Measurements from ENCODE around the gene LPAR2.

LPAR2 gene

GRCh38 chr19:19661141-19661674, 33.2 kb upstream of the LPAR2 start:
- Histone ChIP-seq H2BK12ac (ENCODE audit: low read length) (no peak overlapping the region), H3K4me3 (ENCODE audit: low read length in 2 of 2) (peak overlapping the region; percentile 45 to 88), H3K9me3 (replicated peaks in 1 of 2; ENCODE audit: control insufficient read depth in 2 of 2, insufficient read depth in 1 of 2, low read depth in 1 of 2, low read length in 2 of 2) (no peaks in the 10 kb centered on the region), H2BK120ac (ENCODE audit: low read depth, low read length) (no peak overlapping the region), H3K14ac (ENCODE audit: low read length) (no peak overlapping the region), H2AFZ (ENCODE audit: low read length) (no peak overlapping the region), H4K91ac (ENCODE audit: low read depth, low read length, poor library complexity) (no peak overlapping the region), H3K4me1 (ENCODE audit: control insufficient read depth in 2 of 2, insufficient read depth in 1 of 2, low read depth in 1 of 2, low read length in 2 of 2) (peaks cover 11 to 14% of the 10 kb centered on the region in 2 donors), H3K23ac (ENCODE audit: low read depth, low read length, poor library complexity) (no peak overlapping the region), H3K4me2 (ENCODE audit: insufficient read depth, low read length, poor library complexity, severe bottlenecking) (no peak overlapping the region), H3K27ac (replicated peaks; ENCODE audit: low read length) (no peak overlapping the region), H3K27me3 (ENCODE audit: control insufficient read depth in 3 of 3, insufficient read depth in 3 of 3, low read depth in 1 of 3, low read length in 3 of 3) (no peaks in the 10 kb centered on the region), H3K79me1 (ENCODE audit: low read depth, low read length) (peaks cover 11% of the 10 kb centered on the region), H3K36me3 (replicated peaks in 1 of 2; ENCODE audit: control insufficient read depth in 2 of 2, insufficient read depth in 2 of 2, low read length in 2 of 2) (peaks cover 33 to 54% of the 10 kb centered on the region in 2 donors), H2BK15ac (ENCODE audit: low read length) (no peak overlapping the region), H3K18ac (ENCODE audit: low read length) (no peak overlapping the region), H2BK5ac (ENCODE audit: low read length) (no peak overlapping the region), H2AK5ac (ENCODE audit: low read depth, low read length) (no peak overlapping the region), H3K4ac (ENCODE audit: low read length) (no peak overlapping the region), H3K9ac (ENCODE audit: low read depth, low read length, poor library complexity) (no peak overlapping the region), H4K8ac (ENCODE audit: low read depth, low read length) (no peak overlapping the region)
- WGBS, 2 donors (ENCODE audit: extremely low coverage in 2 of 2, insufficient read length in 2 of 2, insufficient replicate concordance in 1 of 2) = no CpG with 5 or more reads among the region's 10 CpGs
- no peak for DNase-seq (ENCODE audit: low spot score)

DNA sequence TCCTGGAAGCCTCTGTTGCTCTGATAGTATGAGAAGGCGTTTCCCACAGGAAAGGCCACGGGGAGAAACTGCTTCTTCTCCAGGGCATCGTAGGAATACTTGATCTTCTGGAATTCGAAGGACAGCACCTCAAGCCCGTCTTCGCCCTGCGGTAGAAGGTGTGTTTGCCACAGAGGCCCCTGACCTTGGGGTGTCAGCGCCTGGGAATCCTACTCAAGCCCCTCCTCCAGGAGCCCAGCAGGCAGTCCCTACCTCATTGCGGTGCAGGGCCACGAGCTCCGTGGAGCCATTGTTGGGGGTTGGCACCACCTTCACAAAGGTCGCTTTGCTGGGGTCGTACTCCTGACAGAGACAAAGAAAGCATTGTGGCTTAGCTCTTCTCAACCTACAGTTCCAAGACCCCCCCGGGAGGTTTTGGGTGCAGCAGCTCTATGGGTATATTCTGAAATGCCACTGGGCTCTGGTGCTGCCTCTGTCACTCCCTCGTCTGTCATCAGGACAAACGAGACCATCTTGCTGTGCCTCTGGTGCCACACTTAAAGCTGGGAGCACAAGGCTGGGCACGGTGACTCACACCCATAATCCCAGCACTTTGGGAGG, 31.7 kb upstream of the LPAR2 start:
- no peak overlapping the region for H2AK5ac ChIP-seq (ENCODE audit: low read depth, low read length)
- no peak overlapping the region for H3K4ac ChIP-seq (ENCODE audit: low read length)
- no peak overlapping the region for H3K18ac ChIP-seq (ENCODE audit: low read length)
- H3K9me3 ChIP-seq (replicated peaks in 1 of 2; ENCODE audit: control insufficient read depth in 2 of 2, insufficient read depth in 1 of 2, low read depth in 1 of 2, low read length in 2 of 2) = no peaks in the 10 kb centered on the region
- DNase-seq (ENCODE audit: low spot score) = no peak
- H2AFZ ChIP-seq (ENCODE audit: low read length) = no peak overlapping the region
- H2BK5ac ChIP-seq (ENCODE audit: low read length) = no peak overlapping the region
- H2BK120ac ChIP-seq (ENCODE audit: low read depth, low read length) = no peak overlapping the region
- WGBS, 2 donors (ENCODE audit: extremely low coverage in 2 of 2, insufficient read length in 2 of 2, insufficient replicate concordance in 1 of 2) = no CpG with 5 or more reads among the region's 17 CpGs
- no peak overlapping the region for H3K23ac ChIP-seq (ENCODE audit: low read depth, low read length, poor library complexity)
- H3K4me1 ChIP-seq (ENCODE audit: control insufficient read depth in 2 of 2, insufficient read depth in 1 of 2, low read depth in 1 of 2, low read length in 2 of 2) = peaks cover 11 to 14% of the 10 kb centered on the region in 2 donors
- peaks cover 17% of the 10 kb centered on the region for H3K79me1 ChIP-seq (ENCODE audit: low read depth, low read length)
- H3K9ac ChIP-seq (ENCODE audit: low read depth, low read length, poor library complexity) = no peak overlapping the region
- no peak overlapping the region for H3K14ac ChIP-seq (ENCODE audit: low read length)
- H2BK12ac ChIP-seq (ENCODE audit: low read length) = no peak overlapping the region
- no peak overlapping the region for H4K91ac ChIP-seq (ENCODE audit: low read depth, low read length, poor library complexity)
- no peak overlapping the region for H3K4me2 ChIP-seq (ENCODE audit: insufficient read depth, low read length, poor library complexity, severe bottlenecking)
- no peak overlapping the region for H2BK15ac ChIP-seq (ENCODE audit: low read length)
- H3K4me3 ChIP-seq (ENCODE audit: low read length in 2 of 2) = no peak overlapping the region
- H3K27me3 ChIP-seq (ENCODE audit: control insufficient read depth in 3 of 3, insufficient read depth in 3 of 3, low read depth in 1 of 3, low read length in 3 of 3) = no peaks in the 10 kb centered on the region
- no peak overlapping the region for H4K8ac ChIP-seq (ENCODE audit: low read depth, low read length)
- no peak overlapping the region for H3K27ac ChIP-seq (replicated peaks; ENCODE audit: low read length)
- peaks cover 48 to 68% of the 10 kb centered on the region in 2 donors for H3K36me3 ChIP-seq (replicated peaks in 1 of 2; ENCODE audit: control insufficient read depth in 2 of 2, insufficient read depth in 2 of 2, low read length in 2 of 2)

DNA sequence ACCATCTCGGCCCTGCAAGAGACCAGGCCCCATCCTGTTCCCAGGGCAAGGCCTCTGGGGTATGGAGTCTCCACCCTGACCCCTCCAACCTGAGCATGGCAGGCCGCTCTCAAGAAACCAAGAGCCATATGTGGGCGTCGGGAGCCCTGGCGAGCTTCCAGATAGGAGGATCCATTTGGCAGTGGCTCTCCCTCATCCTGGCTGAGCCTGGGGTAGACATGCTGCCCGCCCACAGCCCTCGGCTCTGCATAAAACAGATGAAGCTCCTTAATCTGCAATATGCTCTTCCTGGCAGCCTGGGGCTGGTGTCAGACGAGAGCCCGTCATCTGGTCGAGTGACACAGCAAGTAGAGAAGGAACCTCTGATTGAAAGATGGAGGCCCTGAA, 29.4 kb upstream of the LPAR2 start:
- H3K4me1 ChIP-seq (ENCODE audit: control insufficient read depth in 2 of 2, insufficient read depth in 1 of 2, low read depth in 1 of 2, low read length in 2 of 2) = peaks cover 5 to 6% of the 10 kb centered on the region in 2 donors
- no peak overlapping the region for H2BK120ac ChIP-seq (ENCODE audit: low read depth, low read length)
- peaks cover 67 to 91% of the 10 kb centered on the region in 2 donors for H3K36me3 ChIP-seq (replicated peaks in 1 of 2; ENCODE audit: control insufficient read depth in 2 of 2, insufficient read depth in 2 of 2, low read length in 2 of 2)
- H2BK15ac ChIP-seq (ENCODE audit: low read length) = no peak overlapping the region
- no peak overlapping the region for H2AFZ ChIP-seq (ENCODE audit: low read length)
- H3K4me3 ChIP-seq (ENCODE audit: low read length in 2 of 2) = no peak overlapping the region
- no peak overlapping the region for H2AK5ac ChIP-seq (ENCODE audit: low read depth, low read length)
- H3K27ac ChIP-seq (replicated peaks; ENCODE audit: low read length) = no peak overlapping the region
- no peak overlapping the region for H3K18ac ChIP-seq (ENCODE audit: low read length)
- no peak overlapping the region for H3K9ac ChIP-seq (ENCODE audit: low read depth, low read length, poor library complexity)
- H3K79me1 ChIP-seq (ENCODE audit: low read depth, low read length) = peaks cover 12% of the 10 kb centered on the region
- H4K91ac ChIP-seq (ENCODE audit: low read depth, low read length, poor library complexity) = no peak overlapping the region
- no peak overlapping the region for H3K4ac ChIP-seq (ENCODE audit: low read length)
- H4K8ac ChIP-seq (ENCODE audit: low read depth, low read length) = no peak overlapping the region
- H3K23ac ChIP-seq (ENCODE audit: low read depth, low read length, poor library complexity) = no peak overlapping the region
- no peak for DNase-seq (ENCODE audit: low spot score)
- no peak overlapping the region for H2BK12ac ChIP-seq (ENCODE audit: low read length)
- no peaks in the 10 kb centered on the region for H3K27me3 ChIP-seq (ENCODE audit: control insufficient read depth in 3 of 3, insufficient read depth in 3 of 3, low read depth in 1 of 3, low read length in 3 of 3)
- H2BK5ac ChIP-seq (ENCODE audit: low read length) = no peak overlapping the region
- WGBS, 2 donors (ENCODE audit: extremely low coverage in 2 of 2, insufficient read length in 2 of 2, insufficient replicate concordance in 1 of 2) = no CpG with 5 or more reads among the region's 10 CpGs
- no peak overlapping the region for H3K14ac ChIP-seq (ENCODE audit: low read length)
- no peaks in the 10 kb centered on the region for H3K9me3 ChIP-seq (replicated peaks in 1 of 2; ENCODE audit: control insufficient read depth in 2 of 2, insufficient read depth in 1 of 2, low read depth in 1 of 2, low read length in 2 of 2)
- no peak overlapping the region for H3K4me2 ChIP-seq (ENCODE audit: insufficient read depth, low read length, poor library complexity, severe bottlenecking)

DNA sequence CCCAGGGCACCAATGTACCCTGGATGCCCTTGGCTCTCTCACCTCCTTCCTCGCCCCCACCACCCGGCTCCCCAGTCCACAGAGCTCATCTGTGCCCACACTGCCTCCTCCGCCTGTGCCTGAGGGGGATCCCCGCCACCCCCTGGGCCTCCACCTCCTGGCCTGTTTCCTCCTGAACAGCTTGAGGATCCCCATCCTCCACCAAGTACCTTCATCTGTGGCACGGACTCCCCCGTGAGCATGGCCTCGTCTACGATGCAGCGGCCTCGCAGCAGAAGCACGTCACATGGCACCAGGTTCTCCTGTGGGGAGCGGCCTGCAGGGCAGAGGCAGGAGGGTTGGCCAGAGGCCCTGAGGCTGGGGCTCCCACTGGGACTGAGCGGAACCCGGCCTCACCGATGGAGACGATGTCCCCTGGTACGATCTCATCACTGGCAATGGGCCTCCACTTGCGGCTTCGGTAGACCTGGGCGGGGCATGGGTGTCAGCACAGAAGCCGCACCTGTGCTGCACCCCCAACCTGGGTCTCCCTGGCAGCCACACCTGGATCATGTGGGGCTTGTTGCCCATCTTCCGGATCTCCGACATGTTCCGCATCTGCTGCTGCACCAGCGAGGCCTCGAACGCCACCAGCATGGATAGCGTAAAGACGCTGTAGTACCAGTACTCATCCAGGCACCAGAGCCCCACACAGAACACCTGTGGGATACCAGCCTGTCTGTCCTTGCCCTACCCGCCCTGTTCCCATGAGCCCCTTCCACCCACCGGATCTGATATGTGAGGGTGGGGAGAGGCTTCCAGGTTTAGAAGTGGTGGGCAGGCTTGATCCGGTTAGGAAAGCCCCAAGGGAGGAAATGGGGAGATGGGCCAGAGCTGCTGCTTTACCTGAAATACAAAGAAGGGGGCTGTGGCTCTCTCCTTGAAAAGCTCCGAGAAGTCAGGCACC, 28.7 kb upstream of the LPAR2 start:
- Histone ChIP-seq H3K4ac (ENCODE audit: low read length) (no peak overlapping the region), H3K4me3 (ENCODE audit: low read length in 2 of 2) (no peak overlapping the region), H4K8ac (ENCODE audit: low read depth, low read length) (no peak overlapping the region), H2AFZ (ENCODE audit: low read length) (no peak overlapping the region), H2BK120ac (ENCODE audit: low read depth, low read length) (no peak overlapping the region), H3K79me1 (ENCODE audit: low read depth, low read length) (peaks cover 12% of the 10 kb centered on the region), H3K9ac (ENCODE audit: low read depth, low read length, poor library complexity) (peak overlapping the region; percentile 9), H3K9me3 (replicated peaks in 1 of 2; ENCODE audit: control insufficient read depth in 2 of 2, insufficient read depth in 1 of 2, low read depth in 1 of 2, low read length in 2 of 2) (no peaks in the 10 kb centered on the region), H3K14ac (ENCODE audit: low read length) (no peak overlapping the region), H2BK12ac (ENCODE audit: low read length) (no peak overlapping the region), H3K4me2 (ENCODE audit: insufficient read depth, low read length, poor library complexity, severe bottlenecking) (no peak overlapping the region), H3K4me1 (ENCODE audit: control insufficient read depth in 2 of 2, insufficient read depth in 1 of 2, low read depth in 1 of 2, low read length in 2 of 2) (peaks cover 0 to 2% of the 10 kb centered on the region in 2 donors), H2AK5ac (ENCODE audit: low read depth, low read length) (no peak overlapping the region), H4K91ac (ENCODE audit: low read depth, low read length, poor library complexity) (no peak overlapping the region), H3K27me3 (ENCODE audit: control insufficient read depth in 3 of 3, insufficient read depth in 3 of 3, low read depth in 1 of 3, low read length in 3 of 3) (no peaks in the 10 kb centered on the region), H3K27ac (replicated peaks; ENCODE audit: low read length) (no peak overlapping the region), H3K36me3 (replicated peaks in 1 of 2; ENCODE audit: control insufficient read depth in 2 of 2, insufficient read depth in 2 of 2, low read length in 2 of 2) (peaks cover 72 to 91% of the 10 kb centered on the region in 2 donors), H3K23ac (ENCODE audit: low read depth, low read length, poor library complexity) (no peak overlapping the region), H3K18ac (ENCODE audit: low read length) (no peak overlapping the region), H2BK5ac (ENCODE audit: low read length) (no peak overlapping the region), H2BK15ac (ENCODE audit: low read length) (no peak overlapping the region)
- DNase-seq (ENCODE audit: low spot score) = no peak
- no CpG with 5 or more reads among the region's 33 CpGs for WGBS, 2 donors (ENCODE audit: extremely low coverage in 2 of 2, insufficient read length in 2 of 2, insufficient replicate concordance in 1 of 2)
